Measurements from ENCODE around the gene CDC42.

- TF ChIP-seq CTCF (conservative IDR thresholded peaks at IDR 0.05 in 1 of 2, IDR thresholded peaks at IDR 0.05 in 1 of 2; ENCODE audit: extremely low read depth in 1 of 2, insufficient read depth in 1 of 2, low read depth in 1 of 2, low read length in 2 of 2) (no peak), EZH2 (IDR thresholded peaks at IDR 0.05; ENCODE audit: borderline replicate concordance, low read length) (no peak)
Observed at GRCh38 chr1:22117851-22118250, 65.3 kb downstream of the CDC42 start.
